ENCODE measurements around the gene LPP.

LPP gene

DNA sequence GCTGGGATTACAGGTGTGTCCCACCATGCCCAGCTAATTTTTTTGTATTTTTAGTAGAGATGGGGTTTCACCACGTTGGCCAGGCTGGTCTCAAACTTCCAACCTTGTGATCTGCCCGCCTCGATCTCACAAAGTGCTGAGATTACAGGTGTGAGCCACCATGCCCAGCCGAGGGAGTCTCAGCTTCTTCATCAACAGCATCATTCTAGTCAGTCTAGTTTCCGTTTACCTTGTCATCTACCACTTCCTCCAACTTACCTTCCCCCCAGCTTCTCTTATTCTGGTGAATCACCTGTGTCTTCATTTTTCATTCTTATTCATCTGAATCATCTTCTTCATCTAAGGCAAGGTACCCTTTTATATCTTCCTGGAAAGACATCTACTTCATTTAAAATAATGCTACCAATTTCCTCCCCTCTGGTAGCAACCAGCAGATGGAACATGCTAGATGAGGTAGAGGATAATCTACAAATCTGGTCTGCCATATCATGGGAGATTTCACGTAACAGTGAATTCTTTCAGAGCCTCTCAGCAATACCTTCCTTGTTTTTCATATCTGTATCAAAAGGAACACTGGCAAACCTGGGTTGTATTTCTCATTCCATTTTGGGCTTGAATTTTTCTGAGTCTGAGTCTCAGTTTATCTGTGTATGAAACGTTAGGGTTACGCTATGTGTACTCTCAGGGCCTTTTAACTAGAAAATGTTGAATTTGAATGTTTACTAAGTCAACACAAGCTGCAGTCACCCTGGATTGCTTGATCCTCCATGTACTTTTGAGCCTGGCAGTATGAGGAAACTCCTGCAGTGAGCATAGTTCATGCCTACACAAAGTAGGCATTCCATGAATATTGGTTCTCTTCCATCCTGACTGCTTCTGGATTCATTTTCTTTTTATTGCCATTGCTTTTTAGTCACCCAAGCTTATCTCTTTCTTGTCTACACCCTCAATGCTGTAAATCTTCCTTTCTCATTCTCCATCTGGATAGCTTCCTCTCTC lies 16.8 kb downstream of the LPP start:
- peak; percentile 14 for DNase-seq (ENCODE audit: low read depth)

DNA sequence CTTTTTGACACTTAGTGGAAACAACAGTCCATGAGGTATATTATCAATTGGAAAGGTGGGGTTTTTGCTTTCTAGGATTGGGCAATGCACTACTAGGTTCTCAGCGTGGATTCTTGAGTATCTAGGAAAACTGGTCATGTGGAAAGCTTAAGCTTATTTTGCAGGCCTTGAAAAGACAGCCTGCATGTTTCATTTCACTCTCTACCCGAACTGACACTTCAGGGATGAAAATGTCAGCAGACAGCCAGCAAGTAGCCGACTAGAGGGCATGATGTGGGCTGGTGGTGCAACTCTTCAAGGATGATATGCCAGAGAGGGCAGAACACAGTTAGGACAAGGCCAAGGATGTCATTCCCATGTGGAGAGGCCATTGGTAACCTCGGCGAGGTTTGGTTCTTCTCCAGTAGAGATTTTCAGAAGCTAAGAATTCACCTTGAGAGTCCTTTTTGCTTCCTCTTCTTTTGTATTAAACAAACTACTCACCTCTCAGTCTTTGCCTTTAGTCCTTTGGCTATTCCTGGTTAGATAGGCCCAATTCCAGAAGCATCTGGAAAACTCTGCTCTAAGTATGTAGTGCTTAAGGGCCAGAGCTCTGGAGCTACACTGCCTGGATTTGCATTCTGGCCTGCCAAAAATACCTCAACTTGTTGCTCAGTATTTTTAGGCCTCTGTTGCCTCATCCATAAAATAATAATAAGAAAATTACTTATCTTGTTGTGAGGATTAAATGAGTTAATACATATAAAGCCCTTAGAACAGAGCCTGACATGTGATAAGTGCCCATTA lies 17.9 kb downstream of the LPP start:
- no peak for DNase-seq (ENCODE audit: low read depth)

DNA sequence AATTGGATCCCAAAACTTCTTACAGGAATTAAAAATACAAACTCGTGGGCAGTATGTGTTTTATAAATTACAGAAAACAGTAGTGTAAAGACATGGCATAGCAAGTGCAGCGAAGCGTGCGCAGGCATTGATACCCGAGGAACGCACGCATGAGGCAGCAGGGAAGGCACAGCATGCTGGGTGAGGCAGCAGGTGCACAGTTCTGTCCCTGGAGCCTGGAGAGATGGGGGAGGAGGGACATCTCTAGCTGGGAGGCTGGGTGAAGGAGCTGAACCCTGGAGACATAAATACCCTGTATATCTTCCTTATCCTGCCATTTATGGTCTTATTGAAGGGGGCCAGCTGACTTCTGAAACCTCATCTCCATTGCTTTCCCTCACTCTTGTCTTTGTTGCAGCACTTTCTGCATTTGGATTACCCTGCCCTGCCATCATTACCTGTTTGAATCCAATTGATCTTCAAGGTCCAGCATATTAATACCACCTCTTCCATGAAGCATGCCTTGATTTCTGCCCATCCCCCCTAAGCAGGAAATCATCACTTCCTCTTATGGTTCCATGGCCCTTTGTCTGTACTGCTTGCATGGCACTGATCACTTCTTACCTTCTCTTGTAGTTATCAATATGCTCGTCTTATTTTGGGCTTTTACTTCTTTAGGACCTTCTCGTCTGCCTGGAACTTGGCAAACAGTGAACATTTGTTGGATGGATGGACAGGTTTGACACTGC lies 20.5 kb downstream of the LPP start:
- no peak for DNase-seq (ENCODE audit: low read depth)

DNA sequence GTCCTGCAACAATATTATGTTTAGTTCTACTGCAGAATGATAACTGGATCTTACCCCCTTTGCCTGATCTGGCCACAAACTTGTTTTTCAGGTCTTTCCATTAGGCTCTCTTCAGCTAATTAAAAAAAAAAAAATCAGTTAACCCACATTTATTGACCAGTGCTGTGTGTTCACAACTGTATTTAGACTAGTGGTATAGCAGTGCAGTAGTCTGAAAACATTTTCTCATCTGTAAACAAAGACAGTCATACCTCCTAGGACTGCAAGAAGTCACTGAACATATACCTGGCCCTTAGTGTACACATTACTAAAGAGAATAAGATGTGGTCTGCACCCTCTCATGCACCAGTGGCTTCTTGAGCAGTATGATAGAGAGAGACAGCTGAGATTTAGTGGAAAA lies 22.5 kb downstream of the LPP start:
- DNase-seq (ENCODE audit: low read depth), result no peak

DNA sequence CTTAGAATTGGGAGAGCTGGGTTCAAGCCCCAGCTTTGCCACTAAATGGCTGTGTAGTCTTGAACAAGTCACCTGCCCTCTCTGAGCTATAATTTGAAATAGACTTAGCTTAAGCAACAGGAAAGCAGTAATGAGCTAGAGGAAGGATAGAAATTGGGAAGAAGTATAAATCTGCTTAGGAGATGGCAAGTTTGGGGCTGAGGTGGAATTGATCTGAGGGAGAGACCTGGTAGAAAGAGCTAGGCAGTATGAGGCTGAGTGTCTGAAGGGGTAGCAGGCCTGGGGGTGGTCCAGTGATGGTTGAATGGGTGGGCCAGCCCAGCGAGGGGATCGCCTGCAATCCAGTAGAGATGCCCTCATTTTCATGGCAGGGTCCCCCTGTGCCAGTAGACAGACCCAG lies 22.9 kb downstream of the LPP start:
- no peak for DNase-seq (ENCODE audit: low read depth)

DNA sequence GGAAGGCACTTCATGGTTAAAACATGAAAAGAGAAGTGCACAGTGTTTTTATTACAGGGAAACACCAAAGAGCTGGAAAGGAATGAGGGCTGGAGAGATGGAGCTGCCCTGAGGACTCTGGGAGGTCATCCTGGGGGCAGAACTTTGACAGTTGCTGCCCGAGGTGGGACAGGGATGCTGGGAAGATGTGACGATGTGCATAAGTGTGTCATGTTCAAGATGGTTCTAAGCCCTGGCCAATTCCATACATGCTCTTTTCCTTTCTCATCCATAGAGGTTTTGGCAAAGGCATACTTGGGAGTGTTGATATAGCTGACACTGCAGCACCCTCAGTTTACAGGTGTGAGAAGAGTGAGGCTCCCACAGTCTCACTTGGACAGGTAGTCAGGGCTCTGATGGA lies 23.8 kb downstream of the LPP start:
- DNase-seq (ENCODE audit: low read depth), result no peak

DNA sequence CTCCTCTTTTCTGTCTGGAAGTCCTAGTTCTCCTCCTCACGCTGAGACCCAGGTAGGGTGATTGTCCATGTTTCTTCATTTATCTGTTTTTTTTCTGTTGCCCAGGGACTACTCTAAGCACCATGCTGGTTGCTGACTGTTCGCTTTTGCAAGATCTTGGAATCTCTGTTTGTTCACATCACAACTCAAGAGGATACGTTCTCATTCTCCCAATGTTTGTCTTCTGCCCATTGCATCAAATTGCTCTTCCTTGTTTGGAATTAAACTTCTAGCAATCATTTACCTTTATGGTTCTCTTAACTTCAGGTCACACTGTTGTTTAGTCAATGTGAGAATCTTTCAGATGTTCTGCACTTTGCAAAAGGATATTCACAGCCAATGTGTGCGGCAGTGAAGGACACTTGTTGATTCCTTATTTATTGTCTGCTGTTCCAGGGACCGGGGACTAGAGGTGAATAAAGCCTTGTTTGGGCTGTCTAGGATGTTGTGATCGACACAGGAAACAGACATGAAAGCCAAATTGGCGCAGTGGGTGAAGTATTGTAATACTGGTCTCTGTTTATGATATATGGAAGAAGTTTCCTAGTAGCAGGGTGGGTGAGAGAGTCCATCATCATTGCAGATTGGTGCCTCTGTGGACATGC lies 24.5 kb downstream of the LPP start:
- no peak for DNase-seq (ENCODE audit: low read depth)

DNA sequence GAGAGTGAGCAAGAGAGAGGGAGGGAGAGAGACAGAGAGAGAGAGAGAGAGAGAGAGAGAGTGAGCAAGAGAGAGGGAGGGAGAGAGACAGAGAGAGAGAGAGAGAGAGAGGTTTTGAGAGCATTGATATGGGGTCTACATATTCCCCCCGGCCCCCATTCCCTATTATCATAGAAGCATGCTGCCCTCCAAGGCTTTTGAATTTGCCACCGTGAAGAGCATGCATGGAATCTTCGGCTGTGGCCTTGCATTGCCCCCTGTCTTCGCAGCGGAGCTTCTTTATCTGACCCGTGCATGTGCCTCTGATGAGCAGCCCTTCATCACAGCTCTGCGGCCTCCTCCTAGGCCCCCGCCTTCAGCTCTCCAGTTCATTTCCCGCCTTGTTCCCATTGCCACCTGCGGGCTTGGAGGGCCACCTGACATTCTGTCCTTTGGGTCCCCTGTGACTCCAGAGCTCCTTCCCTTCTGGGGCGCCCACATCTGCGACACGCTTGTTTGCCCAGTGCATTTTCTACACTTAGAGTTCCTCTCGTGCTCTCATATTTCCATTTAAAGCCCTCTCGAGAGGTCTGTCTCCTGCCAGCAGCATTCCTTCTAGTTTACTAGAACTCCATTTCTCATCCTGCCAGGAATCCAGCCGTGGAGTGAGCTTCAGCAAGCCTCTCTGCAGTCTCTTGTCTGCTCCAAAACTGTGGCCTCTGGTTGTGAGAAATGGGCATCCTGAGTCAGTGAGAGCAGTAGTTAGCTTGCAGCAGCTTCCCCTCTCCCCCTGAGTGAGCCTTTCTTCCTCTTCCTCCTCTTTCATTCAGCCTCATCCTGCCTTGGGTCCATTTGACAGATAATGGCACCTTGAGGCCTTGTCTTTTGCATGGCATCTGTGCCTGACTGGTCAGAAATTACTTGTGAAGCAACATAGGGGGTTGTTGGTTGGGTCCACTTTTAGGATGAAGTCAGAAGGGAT lies 25.3 kb downstream of the LPP start:
- DNase-seq (ENCODE audit: low read depth), result no peak

DNA sequence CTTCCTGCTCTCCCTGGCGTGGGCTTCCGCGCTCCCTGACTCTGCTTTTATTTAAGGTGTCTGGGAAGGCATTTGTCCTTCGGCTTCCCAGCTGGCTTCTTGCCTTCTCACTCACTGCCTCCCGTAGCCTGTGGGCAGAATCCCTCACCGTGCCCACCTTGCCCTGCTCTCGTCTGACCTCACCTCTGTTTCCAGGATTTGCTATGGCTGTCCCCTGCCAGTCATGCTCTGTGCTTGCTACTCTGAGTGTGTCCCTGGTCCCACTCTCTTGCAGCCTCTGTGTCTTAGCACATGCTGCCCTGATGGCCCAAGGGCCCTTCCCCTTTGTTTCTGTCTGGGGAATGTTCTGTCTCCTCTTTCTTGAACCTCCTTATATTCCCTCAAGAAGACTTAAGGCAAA lies 26.2 kb downstream of the LPP start:
- DNase-seq (ENCODE audit: low read depth), result no peak

DNA sequence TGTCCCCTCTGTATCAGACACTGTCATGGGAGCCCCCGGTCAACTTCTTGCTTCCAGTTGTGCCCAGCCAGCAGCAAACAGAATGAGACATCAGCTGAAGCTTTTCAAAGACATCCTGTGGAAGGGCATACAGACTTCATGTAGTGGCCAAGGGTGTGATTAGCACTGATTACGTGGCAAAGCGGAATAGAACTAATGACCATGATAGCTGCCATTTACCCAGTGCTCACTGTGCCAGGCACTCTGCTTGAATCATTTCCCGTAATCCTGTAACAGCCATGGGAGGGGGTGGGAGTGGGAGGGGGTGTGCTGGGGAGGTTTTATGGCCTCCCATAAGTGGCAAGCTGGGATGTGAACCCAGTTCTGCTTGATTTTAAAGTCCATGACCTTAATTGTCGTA lies 29.5 kb downstream of the LPP start:
- DNase-seq (ENCODE audit: low read depth), result no peak

DNA sequence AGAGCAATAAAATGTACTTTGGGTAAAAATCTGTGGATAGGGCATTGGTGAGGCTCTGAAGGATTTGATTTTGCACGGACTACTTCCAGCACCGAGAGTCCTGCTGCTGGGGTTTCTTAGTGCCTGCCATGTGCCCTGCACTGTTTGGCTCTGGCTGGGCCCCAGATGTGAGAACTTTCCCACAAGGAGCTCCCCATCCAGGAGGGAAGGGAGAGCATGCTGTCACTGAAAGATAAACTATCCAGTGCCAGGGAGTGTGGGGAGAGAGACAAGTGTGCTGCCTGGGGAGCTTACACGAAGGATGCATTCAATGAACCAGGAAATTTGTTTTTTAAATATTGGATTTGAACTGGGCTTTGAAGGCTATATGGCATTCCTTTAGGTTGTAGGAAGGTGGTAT lies 30.2 kb downstream of the LPP start:
- DNase-seq (ENCODE audit: low read depth), result no peak

DNA sequence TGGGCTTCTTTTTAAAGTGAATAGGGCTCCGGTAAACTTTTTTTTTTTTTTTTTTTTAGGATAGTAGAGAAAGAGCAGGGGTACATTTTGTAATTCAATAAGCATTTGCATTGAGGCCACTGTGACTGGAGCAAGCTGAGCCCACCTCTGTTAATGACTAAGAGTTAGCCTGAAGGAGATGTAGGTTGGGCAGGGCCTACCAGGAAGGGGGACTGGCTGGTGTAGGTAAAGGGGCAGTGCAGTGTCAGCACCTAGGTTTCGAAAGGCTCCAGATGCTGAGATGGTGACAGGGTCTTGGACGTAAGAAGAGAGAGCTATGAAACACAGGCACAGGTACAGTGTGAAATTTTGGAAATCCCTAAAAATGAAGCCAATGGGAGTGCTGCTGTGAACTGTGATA lies 30.7 kb downstream of the LPP start:
- no peak for DNase-seq (ENCODE audit: low read depth)

DNA sequence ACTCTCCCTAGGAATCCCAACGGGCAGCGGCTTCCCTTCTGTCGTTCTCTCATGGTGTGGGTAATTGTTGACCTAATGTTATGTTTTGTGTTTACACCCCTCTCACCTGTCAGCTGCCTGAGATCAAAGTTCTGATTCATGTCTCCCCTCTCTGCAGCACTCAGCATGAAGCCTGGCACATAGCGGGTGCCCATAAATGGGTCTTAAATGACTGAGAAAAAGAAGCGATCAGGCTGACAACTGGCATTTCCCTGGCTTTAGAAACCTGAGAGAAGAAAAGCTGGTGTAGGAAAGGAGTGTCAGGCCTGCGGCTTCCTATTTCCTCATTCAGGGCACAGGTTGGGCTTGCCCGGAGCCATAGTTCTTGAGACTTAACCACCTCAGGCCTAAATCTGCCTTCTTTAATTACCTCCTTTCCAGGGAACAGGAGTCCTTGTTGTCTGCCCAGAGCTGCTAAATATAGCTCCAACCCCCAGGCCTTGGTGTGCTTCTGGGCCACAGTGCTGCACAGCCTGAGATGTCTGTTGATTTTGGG lies 31.8 kb downstream of the LPP start:
- DNase-seq (ENCODE audit: low read depth), result no peak

DNA sequence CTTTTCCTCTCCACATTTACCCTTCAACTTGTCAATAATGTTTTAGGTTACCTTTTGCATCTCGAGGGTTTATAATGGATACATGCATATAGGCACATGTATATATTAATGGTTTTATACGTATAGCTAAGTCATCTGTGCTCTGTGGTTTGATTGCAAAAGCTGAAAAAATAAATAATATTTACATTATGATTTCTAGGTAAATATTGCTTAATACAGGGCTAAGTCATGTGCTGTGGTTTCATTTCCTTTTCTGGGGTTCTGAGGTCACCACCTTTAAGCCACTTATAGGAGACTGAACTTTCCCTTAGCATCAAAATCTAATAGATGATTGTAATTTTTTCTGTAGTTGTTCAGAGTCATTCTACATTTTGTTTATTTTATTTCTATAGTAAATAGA lies 33.1 kb downstream of the LPP start:
- no peak for DNase-seq (ENCODE audit: low read depth)

DNA sequence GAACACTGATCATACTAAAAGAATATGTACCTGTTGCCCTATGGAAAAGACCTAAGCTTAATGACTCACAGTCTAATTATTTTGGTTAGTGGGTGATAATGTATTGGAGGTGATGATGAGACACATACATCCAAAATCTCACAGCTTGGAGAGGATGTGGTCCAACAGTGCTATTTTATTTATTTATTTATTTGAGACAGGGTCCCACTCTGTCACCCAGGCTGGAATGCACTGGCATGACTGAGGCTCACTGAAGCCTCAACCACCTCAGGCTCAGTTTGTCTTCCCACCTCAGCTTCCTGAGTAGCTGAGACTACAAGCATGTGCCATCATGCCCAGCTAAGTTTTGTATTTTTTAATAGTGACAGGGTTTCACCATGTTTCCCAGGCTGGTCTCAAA lies 35.0 kb downstream of the LPP start:
- no peak for DNase-seq (ENCODE audit: low read depth)

DNA sequence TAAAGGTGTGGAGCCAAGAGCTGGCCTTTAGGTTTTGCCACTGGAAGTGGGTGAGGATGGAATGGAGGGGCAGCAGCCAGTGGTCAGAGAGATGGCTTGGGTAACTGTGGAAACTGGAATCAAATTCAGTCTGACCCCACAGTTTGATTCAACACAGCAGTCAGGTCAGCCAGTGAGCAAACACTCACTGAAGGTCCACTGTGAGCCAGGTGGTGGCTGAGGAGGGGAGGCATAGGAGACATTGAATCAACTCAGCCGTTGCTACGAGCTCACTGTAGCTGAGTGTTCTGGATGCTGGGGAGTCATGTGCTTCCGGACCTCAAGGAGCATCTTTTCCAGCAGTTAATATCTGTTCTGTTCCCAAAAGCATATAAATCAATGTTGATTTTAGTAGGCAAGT lies 37.5 kb downstream of the LPP start:
- DNase-seq (ENCODE audit: low read depth), result no peak

DNA sequence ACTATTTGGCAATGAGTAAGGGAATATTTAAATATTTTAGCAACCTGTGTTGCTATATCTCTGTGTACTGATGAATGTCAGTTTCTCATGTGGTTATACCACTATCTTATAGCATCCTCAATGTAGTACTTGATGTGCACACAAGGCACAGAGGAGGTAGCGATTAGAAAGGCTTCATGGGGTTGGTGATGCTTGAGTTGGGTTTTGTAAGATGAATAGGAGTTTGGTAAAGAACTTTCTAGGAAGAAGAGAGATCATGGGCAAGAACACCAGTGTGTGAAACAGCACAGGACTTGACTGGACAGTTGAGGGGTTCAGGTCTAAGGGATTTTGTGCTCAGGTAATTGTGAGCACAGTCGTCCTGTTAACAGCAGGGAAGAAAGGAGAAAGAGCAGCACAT lies 38.1 kb downstream of the LPP start:
- DNase-seq (ENCODE audit: low read depth), result no peak

DNA sequence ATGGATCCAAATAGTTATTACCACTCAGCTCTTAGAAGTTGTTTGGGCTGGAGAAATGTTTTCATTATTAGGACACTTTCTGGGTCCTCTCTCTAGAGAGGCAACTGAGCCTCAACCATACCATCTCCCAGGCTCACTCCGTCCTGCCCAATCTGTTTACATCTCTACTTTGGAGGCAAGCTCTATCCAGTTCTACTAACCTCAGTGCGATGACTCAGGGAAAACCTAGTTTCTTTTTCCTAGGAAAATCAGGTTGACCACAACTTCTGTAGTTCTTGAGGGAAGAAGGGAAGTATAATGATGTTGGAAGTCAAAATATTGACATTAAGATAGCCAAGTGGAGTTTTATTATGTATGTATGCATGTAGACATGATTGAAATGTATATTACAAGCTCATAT lies 40.4 kb downstream of the LPP start:
- no peak for DNase-seq (ENCODE audit: low read depth)

DNA sequence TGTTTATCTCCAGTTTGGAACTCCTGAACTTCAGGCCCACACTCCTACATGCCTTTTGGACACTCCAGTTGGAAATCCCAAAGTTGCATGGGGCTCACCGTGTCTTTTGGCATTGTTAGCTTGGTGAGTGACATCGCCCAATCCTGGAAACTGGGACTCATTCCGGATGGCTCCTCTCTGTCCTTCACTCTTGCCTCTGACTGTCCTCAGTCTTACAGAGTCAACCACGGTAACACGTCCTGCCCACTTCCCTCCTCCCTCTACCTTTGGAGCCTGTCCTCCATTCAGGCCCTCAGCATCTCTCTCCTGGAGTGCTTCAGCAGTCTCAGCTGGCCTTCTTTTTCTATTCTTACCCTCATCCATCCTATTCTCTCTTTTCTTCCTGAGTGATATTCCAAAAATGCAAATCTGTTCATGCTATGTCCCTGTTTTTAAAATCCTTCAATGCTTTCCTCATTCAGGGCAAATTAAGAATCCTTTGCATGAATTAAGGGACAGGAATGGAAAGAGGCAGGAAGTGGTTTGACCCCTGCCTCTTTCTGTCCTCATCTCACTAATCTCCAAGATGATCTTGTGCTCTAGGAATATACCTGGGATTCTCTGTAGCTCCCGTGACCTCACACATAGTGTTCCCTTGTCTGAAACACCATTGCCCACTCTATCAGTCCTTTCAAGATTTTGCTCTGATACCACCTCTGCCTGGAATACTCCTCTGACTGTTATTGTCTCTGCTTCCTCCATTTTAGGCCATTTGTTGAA lies 42.5 kb downstream of the LPP start:
- no peak for DNase-seq (ENCODE audit: low read depth)

DNA sequence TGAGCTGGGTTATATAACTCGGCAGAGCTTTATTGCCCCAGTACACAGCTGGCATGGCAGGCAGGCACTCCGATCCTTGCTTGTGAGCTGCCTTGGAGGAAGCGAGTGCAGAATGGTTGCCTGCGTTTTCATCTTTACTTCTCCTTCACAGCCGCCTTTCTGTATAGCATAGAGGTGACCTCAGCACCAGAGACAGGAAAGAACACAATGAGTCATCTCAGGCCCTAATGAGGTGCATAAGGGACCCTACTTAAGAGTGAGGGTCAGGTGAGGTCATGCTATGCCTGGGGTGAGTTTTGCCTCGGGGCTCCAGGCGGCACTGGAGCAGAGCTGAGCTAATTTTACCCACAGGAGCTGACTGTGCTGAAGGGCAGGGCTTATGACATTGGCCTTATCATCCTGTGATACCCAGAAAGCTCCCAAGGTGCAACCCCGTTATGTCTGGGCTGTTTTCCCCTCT lies 43.5 kb downstream of the LPP start:
- no peak for DNase-seq (ENCODE audit: low read depth)

Measured in activated gamma-delta T cell treated with anti-CD3 and anti-CD28 coated beads, Interleukin-2, amount 50 U/mL, for 16 hours (primary cell).